Lower leg skin (tissue), 4 donors: ENCODE results near the gene GAS2L2. TPM values are rescaled to one million over a fixed set of nuclear protein-coding genes. Genes with fewer than 3 reads are reported as not detected.

Experiments
- DNase-seq, 2 donors: peaks; one replicate each; pipeline ENCODE4 v3.0.0-alpha.2; 2019; ENCODE audit warnings: low spot score in 2 of 2
- H3K4me3 ChIP-seq: fragments of 200-600 bp; sonication (generic); 2 replicates; pipeline ENCODE4 v1.5.1; 2017; ENCODE audit warnings: mild to moderate bottlenecking, low read depth; ENCODE audit not compliant: poor library complexity, severe bottlenecking
- POLR2A ChIP-seq, 2 donors: fragments of 450-650 bp; IDR thresholded peaks; one replicate each; pipeline ENCODE4 v1.6.1; 2016 to 2017; ENCODE audit warnings: antibody characterized with exemption in 2 of 2, mild to moderate bottlenecking in 1 of 2, moderate library complexity in 1 of 2
- WGBS, 2 donors: methylation state at CpG; one replicate each; pipeline ENCODE4 v1.1.5; 2018; 5-methylcytosine and 5-hydroxymethylcytosine counted together
- intact Hi-C: fragments of 100-400 bp; cut with DNase I; formaldehyde crosslinking; loops from one replicate; pipeline ENCODE4 v1.15.0; 2023; ENCODE audit warnings: low total_unique reads
- total RNA-seq, 4 donors: library from RNA; depleted of rRNA; stranded (reverse); fragments of >200 nt; gene quantifications; one replicate each; pipeline ENCODE4 v1.1.0, GENCODE V29; 2016
- TF ChIP-seq, protein P1 (sequence below), 3 donors: fragments of 450-650 bp; IDR thresholded peaks; one replicate each; pipeline ENCODE4 v1.5.1; 2016; ENCODE audit warnings: antibody characterized with exemption in 3 of 3, mild to moderate bottlenecking in 3 of 3, moderate library complexity in 2 of 3

Gene GAS2L2
- total RNA-seq, 4 donors from 2014 or later, result 0.93 TPM; not detected in 3

- no peak for DNase-seq
- intact Hi-C loops, result no loop called here
- H3K4me3 ChIP-seq, result no peak overlapping the region
Observed at GRCh38 chr17:35698800-35699199, 54.2 kb downstream of the GAS2L2 start.

DNA sequence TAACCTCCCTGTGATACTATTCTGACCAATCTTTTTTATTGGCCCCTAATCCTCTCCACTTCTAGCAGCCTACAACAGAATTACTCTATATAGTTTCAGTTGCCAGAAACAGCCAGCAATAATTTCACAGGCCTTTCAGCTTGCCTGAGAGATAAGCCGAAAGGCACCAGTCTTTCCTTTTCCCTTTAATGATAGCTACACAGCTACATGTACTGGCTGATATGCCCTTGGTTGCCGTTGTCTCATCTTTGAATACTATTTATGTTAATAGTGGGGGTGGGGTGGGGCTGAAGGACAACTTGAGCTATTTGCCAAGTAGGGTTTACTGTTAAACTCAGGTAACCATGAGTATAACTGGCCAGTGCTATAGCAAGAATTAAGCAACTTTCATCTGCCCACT is 57.4 kb downstream of the GAS2L2 start:
- H3K4me3 ChIP-seq, result no peak overlapping the region
- intact Hi-C loops, result no loop called here
- 84 to 85% methylated on average over 2 of the region's 2 CpGs for WGBS, 2 donors
- no peak for DNase-seq
- TF ChIP-seq POLR2A (IDR thresholded peaks at IDR 0.05), result no peak
- TF ChIP-seq, protein P1, sequence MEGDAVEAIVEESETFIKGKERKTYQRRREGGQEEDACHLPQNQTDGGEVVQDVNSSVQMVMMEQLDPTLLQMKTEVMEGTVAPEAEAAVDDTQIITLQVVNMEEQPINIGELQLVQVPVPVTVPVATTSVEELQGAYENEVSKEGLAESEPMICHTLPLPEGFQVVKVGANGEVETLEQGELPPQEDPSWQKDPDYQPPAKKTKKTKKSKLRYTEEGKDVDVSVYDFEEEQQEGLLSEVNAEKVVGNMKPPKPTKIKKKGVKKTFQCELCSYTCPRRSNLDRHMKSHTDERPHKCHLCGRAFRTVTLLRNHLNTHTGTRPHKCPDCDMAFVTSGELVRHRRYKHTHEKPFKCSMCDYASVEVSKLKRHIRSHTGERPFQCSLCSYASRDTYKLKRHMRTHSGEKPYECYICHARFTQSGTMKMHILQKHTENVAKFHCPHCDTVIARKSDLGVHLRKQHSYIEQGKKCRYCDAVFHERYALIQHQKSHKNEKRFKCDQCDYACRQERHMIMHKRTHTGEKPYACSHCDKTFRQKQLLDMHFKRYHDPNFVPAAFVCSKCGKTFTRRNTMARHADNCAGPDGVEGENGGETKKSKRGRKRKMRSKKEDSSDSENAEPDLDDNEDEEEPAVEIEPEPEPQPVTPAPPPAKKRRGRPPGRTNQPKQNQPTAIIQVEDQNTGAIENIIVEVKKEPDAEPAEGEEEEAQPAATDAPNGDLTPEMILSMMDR (IDR thresholded peaks at IDR 0.05), result no peak

More at GRCh38 chr17:35698800-35699199, 54.2 kb downstream of the GAS2L2 start:
- TF ChIP-seq, protein P1 (IDR thresholded peaks at IDR 0.05), result no peak
- TF ChIP-seq POLR2A (IDR thresholded peaks at IDR 0.05), result no peak
- 95% methylated on average over 2 of the region's 2 CpGs for WGBS, 2 donors

DNA sequence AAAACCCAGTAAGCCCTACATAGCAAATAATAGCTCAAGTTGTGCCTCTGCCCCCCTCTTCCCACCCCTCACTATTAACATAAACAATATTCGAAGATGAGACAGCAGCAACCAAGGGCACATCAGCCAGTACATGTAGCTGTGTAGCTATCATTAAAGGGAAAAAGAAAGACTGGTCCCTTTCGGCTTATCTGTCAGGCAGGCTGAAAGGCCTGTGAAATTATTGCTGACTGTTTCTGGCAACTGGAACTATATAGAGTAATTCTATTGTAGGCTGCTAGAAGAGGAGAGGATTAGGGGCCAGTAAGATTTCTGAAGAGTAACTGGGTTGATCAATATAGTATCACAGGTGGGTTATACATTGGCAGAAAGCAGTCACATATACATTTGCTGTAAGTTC is 58.1 kb downstream of the GAS2L2 start:
- TF ChIP-seq, protein P1 (IDR thresholded peaks at IDR 0.05), result no peak
- TF ChIP-seq POLR2A (IDR thresholded peaks at IDR 0.05), result no peak
- H3K4me3 ChIP-seq, result no peak overlapping the region
- intact Hi-C loops, result no loop called here
- DNase-seq, result no peak
- WGBS, 2 donors, result 87 to 94% methylated on average over 2 of the region's 2 CpGs

Other genes starting within 250 kb of the GAS2L2 start
- under 1 TPM; 0.12 to 0.80 (median 0.46) TPM for gene SLFN12L, start 215.6 kb downstream of the GAS2L2 start, total RNA-seq
- gene SLFN14, start 192.4 kb downstream of the GAS2L2 start, total RNA-seq, result not detected
- gene PEX12, start 174.7 kb downstream of the GAS2L2 start, total RNA-seq, result 1 to 10 TPM; 6.1 to 9.0 (median 6.7) TPM
- gene AP2B1, start 165.9 kb downstream of the GAS2L2 start, total RNA-seq, result 100 to 1,000 TPM in 1 of 4 donors, 10 to 100 TPM in 3; 35.6 to 217 (median 39.7) TPM
- gene RASL10B, start 21.6 kb downstream of the GAS2L2 start, total RNA-seq, result 1 to 10 TPM in 3 of 4 donors, under 1 TPM in 1; 0.66 to 2.4 (median 1.5) TPM
- not detected for gene C17orf50, start 7.6 kb upstream of the GAS2L2 start, total RNA-seq
- gene MMP28, start 42.4 kb upstream of the GAS2L2 start, total RNA-seq, result 100 to 1,000 TPM in 1 of 4 donors, 10 to 100 TPM in 3; 62.5 to 115 (median 79.1) TPM
- gene TAF15, start 56.2 kb upstream of the GAS2L2 start, total RNA-seq, result 10 to 100 TPM; 39.0 to 79.0 (median 60.0) TPM
- not detected for gene HEATR9, start 115.7 kb upstream of the GAS2L2 start, total RNA-seq
- 1 to 10 TPM in 3 of 4 donors, under 1 TPM in 1; 0.91 to 2.2 (median 1.2) TPM for gene CCL5, start 127.1 kb upstream of the GAS2L2 start, total RNA-seq
- not detected for gene RDM1, start 177.5 kb upstream of the GAS2L2 start, total RNA-seq
- not detected for gene LYZL6, start 190.5 kb upstream of the GAS2L2 start, total RNA-seq
- under 1 TPM in 1 of 4 donors, not detected in 3; 0.39 TPM for gene CCL16, start 228.3 kb upstream of the GAS2L2 start, total RNA-seq
- gene CCL14, start 233.5 kb upstream of the GAS2L2 start, total RNA-seq, result 10 to 100 TPM in 3 of 4 donors, 1 to 10 TPM in 1; 3.5 to 28.2 (median 17.3) TPM
- not detected for gene CCL15, start 248.3 kb upstream of the GAS2L2 start, total RNA-seq